NCI-H128 (cell line): Measurements from ENCODE around the gene MDC1.
A peak's percentile ranks its signal among the peaks of the same experiment; 100 is the strongest.
"Not testable (repeated sequence)": the region's sequence is repeated elsewhere in the genome, so short reads cannot be mapped to it uniquely, and the experiment has no call there.

Experiments
- DNase-seq: peaks from one replicate; lab custom pipeline; 2025; ENCODE audit not compliant: unreplicated experiment; lab: John Stamatoyannopoulos, UW

MDC1 gene

GRCh38 chr6:30724906-30725667 lies 8.0 kb upstream of the MDC1 start:
- no peak for DNase-seq

DNA sequence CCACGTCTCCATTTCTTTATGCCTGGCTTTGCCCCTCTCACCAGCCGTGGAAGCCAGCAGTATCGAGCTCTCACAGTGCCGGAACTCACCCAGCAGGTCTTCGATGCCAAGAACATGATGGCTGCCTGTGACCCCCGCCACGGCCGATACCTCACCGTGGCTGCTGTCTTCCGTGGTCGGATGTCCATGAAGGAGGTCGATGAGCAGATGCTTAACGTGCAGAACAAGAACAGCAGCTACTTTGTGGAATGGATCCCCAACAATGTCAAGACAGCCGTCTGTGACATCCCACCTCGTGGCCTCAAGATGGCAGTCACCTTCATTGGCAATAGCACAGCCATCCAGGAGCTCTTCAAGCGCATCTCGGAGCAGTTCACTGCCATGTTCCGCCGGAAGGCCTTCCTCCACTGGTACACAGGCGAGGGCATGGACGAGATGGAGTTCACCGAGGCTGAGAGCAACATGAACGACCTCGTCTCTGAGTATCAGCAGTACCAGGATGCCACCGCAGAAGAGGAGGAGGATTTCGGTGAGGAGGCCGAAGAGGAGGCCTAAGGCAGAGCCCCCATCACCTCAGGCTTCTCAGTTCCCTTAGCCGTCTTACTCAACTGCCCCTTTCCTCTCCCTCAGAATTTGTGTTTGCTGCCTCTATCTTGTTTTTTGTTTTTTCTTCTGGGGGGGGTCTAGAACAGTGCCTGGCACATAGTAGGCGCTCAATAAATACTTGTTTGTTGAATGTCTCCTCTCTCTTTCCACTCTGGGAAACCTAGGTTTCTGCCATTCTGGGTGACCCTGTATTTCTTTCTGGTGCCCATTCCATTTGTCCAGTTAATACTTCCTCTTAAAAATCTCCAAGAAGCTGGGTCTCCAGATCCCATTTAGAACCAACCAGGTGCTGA lies 7.0 kb upstream of the MDC1 start:
- not testable (repeated sequence) for DNase-seq

DNA sequence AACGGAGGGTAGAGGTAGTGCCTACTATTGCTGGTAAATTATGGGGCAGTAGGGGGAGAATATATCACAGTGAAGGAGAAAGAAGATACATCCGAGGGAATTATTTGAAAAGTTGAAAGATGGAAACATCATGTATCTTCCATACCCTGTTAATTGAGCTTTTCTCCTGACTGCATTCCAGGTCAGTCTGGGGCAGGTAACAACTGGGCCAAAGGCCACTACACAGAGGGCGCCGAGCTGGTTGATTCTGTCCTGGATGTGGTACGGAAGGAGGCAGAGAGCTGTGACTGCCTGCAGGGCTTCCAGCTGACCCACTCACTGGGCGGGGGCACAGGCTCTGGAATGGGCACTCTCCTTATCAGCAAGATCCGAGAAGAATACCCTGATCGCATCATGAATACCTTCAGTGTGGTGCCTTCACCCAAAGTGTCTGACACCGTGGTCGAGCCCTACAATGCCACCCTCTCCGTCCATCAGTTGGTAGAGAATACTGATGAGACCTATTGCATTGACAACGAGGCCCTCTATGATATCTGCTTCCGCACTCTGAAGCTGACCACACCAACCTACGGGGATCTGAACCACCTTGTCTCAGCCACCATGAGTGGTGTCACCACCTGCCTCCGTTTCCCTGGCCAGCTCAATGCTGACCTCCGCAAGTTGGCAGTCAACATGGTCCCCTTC lies 6.2 kb upstream of the MDC1 start:
- DNase-seq = not testable (repeated sequence)

GRCh38 chr6:30722280-30723112 lies 5.4 kb upstream of the MDC1 start:
- DNase-seq = peak; percentile 47

DNA sequence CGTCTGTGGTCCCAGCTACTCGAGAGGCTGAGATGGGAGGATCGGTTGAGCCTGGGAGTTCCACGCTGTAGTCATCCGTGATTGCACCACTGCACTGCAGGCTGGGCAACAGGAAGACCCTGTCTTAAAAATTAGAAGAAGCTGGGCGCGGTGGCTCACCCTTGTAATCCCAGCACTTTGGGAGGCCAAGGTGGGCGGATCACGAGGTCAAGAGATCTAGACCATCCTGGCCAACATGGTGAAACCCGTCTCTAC lies 4.9 kb upstream of the MDC1 start:
- not testable (repeated sequence) for DNase-seq

DNA sequence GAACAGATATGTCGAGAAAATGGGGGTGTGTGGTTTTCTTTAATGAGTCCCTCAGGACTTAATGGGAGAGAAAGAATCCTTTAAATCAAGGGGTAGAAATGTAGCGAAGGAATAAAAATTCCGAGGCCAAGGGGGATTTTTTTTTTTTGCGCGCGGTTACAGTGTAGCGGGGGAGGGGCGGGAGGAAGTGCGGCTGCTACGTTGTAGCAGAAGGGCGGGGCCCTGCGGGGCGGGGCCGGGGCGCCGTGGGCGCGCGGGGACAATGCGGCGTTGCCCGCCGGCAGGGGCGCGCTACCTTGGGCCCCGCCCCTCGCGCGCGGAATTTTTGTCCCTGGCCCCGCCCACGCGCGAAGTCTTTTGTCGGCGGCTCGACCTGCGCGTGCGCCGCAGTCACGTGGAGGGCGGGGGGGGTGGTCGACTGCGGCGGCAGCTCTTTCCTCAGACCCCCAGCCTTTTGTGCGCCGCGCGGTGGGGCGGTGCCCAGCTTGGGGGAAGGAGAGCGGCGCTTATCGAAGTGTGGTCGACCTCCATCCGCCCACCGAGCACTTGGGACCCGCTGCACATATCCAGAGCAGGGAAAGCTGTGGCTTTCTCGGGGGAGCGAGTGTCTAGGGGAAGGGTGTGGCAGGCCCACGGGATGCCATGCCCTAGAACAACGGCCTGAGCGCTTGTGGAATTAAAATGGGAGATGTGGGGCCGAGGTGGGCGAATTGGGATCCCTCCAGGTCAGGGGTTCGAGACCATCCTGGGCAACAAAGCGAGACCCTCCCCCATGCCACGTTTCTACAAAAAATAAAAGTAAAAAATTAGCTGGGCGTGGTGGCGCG lies 4.3 kb upstream of the MDC1 start:
- DNase-seq = peak; percentile 72

- DNase-seq = peak; percentile 22
Observed at GRCh38 chr6:30720738-30721197, 3.7 kb upstream of the MDC1 start.

DNA sequence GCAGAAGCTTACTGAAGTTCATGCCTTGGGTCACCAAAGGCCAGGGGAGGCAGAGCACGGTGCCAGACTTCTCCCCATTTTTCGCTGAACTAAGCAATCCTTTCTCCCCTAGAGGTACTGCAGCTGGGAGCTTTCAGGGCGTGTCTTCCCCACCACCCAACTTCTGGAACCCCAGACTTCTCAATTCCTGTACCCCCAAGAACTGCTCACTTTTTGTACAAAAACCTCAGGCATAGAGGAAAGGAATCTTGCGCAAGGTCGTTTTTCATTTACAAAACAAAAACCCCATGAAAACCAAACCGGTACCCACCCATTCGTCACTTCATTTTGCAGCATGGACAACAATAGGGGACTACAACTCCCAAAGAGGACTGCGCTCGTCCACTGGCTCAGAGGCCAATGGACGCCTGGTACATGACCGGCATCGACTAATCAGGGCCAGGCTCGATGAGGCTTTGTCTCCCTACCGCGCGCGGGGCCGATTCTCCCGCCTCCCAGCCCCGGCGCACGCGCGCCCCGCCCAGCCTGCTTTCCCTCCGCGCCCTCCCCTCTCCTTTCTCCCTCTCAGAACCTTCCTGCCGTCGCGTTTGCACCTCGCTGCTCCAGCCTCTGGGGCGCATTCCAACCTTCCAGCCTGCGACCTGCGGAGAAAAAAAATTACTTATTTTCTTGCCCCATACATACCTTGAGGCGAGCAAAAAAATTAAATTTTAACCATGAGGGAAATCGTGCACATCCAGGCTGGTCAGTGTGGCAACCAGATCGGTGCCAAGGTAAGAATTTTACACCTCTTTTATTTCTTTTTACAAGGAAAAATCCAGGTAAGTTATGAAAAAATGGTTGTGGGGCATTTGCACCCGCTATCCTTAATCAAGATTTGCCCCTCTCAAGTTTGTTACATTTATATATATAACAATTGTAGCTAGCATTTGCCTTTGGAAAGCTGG lies 3.0 kb upstream of the MDC1 start, which contains the start of gene TUBB:
TUBB (plus strand) TSS at position 562 of the 947 bp plus-strand sequence; CDS start at position 717, 155 bp downstream.
- peak; percentile 94 for DNase-seq

GRCh38 chr6:30719356-30719755 lies 2.3 kb upstream of the MDC1 start:
- DNase-seq = no peak

- not testable (repeated sequence) for DNase-seq
Observed at GRCh38 chr6:30717845-30718720, 1.0 kb upstream of the MDC1 start.

DNA sequence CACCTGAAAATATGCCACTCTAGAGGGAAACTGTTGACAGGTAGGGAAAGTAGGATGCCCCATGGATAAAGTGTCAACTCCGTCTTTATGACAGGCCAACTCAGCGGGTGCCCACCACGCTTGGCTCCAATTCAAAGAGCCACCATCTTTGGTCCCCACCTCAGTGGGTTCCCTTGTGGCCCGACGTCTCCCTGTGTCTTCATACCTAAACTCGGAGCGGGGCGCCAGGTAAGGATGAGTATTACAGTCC lies 277 bp downstream of the MDC1 start:
- no peak for DNase-seq

DNA sequence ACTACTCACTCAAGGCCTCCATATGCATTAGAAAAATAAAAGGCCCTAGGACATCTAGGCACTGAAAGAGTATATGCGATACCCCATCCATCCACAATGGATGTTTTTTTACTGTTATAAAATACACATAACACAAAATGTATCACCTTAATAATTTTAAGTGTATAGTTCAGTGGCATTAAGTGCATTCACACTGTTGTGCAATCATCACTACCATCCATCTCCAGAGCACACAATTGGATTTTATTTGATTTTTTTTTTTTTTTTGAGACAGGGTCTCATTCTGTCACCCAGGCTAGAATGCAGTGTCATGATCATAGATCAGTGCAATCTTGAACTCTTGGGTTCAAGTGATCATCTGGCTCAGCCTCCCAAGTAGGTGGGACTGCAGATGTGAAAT lies 2.8 kb downstream of the MDC1 start:
- DNase-seq = no peak

- DNase-seq = no peak
Observed at GRCh38 chr6:30712441-30712945, 4.6 kb downstream of the MDC1 start.

DNA sequence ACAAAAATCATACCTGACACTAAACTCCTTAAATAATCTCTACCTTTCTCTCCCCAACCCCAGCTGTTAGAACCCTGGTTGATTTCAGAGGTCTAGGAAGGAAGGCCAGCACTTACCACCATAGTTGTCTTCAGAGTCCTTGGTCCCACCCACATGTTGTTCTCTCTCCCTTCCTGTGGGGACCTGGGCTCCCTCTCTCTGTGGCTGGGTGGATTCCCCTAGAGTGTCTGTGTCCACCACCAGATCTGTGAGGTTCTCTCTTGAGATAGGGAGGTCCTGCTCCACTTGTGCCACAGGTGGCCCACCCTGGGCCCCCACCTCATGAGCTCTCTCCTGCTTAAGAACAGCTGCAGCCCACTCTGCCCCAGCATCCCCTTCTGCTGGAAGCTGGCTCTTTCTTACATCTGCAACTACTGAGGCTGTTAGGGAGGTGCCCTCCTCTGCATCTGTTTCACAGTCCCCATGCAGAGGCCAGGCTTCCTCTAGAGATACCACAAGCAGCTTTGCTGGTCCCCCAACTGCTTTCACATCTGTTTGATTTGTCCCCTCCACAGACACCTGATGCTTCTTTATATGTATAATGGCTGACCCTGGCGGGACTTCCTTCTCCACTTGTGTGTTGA lies 5.2 kb downstream of the MDC1 start:
- no peak for DNase-seq

- DNase-seq = no peak
Observed at GRCh38 chr6:30709101-30709868, 7.8 kb downstream of the MDC1 start.

- peak; percentile 39 for DNase-seq
Observed at GRCh38 chr6:30707281-30707850, 9.7 kb downstream of the MDC1 start.
